Ishikawa (cell line): ENCODE measurements around the gene PTPRU.

Experiments used
- FOXM1 ChIP-seq: IDR thresholded peaks from 2 replicates; pipeline ENCODE4 v1.6.1; 2012; ENCODE audit warnings: low read depth, borderline replicate concordance
- MAX ChIP-seq: IDR thresholded peaks from 2 replicates; pipeline ENCODE4 v1.6.1; 2012
- RAD21 ChIP-seq: IDR thresholded peaks from 2 replicates; pipeline ENCODE4 v1.6.1; 2012; ENCODE audit warnings: low read depth

GRCh38 chr1:29355375-29355774 lies 119.1 kb downstream of the PTPRU start:
- TF ChIP-seq FOXM1 (no peak), RAD21 (no peak), MAX (no peak)
